Activated CD4-positive, alpha-beta T cell treated with anti-CD3 and anti-CD28 coated beads, Interleukin-2, amount 50 U/mL, for 1 hour (primary cell): ENCODE results near the gene FGF19.

Experiments
- DNase-seq: peaks from one replicate; pipeline ENCODE4 v3.0.0-alpha.2; 2020

Gene FGF19

DNA sequence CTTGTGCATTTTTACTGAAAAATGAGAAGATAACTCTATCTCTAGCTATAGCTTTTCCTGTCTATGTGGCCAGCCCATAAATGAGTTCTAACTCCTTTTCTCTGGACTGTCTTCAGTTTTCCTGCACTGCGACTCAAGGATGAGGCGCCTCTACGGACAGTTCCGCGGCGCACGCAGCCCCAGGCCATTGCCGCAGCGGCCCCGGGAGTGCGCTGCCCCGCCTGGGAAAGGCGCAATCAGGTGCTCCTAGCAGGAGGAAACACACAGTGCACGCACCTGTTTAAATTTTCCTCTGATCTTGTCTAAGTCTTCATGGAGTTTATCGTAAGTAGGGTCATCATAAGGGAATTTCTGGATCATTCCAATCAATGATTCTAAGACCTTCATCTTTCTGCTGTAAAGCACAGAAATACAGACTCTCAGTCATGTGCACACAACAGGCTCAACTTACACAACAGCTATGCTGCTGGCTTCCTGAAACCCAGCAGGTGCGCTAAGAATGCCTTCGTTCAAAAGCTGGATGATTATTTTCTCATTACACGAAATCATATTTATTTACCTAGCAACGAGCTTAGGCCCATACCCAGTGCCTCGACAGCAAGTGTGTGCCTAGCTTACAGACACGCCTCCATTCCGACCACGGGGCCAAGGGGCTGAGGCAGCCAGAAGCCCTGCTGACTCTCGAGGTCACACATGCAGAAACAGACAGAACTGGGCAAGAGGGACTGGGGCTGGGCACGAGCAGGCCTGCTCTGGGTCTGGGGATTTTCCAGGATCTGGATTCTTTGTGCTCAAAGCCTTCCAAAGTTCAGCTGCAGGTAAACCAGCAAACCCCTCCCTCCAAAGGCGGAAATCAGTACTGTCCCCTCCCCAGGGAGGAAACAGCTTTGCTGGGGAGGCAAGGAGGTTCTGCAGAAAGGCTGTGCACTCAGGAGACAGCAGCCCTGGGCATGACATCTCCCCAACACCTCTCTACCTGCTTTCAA, 35.9 kb downstream of the FGF19 start:
- no peak for DNase-seq

DNA sequence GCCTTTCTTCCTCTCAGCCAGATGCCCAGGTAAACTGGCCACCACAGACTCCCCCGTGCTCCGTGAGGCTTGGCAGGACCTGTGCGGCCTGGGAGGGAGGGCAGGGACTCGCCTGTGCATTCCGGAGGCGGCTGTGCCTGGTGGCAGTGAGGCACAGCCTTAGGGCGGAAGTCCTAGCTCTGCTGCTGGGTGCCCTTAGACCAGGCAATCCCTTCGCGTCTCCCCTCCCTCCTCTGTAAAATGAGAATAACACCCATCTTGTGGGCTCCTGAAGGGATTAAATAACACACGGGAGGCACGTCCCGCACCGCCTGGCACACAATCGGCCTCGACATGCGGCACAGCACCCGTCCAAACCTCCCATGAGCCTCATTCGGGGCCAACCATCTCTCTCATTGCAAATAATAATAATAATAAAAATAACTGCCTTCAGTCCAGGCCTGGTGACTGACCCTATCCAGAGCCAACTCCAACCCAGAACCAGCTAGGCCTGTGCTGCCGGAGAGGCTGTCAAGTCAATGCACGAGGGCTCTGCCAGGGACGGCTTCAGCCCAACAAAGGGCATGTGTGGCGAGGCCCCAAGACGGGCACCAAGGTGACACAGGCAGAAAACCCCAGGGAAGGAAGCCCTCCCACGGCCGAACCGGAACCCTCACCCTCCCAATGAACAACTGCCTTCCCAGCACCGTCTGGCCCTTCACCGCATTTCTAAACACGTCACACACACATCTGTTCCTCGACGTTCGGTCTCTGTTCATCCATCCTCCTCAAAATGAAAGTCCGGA, 36.9 kb downstream of the FGF19 start:
- DNase-seq, result no peak

DNA sequence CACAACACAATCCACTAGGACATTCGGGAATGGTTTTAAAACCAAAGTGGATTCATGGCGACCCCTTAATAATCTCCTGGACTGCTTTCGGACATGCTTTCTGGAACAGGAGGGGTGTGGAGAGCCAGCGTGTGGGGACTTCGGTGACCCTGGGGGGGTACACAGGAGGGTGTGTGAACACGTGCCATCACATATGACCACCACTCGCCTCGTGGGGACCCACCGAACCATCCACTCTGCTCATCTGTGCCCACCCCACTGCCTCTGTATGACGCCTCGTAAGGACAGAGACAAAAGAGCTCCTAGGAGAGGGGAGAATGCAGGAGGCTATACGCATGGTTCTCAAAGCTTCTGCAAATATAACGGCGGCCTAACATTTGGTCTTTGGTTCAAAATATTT, 37.6 kb downstream of the FGF19 start:
- DNase-seq, result no peak

DNA sequence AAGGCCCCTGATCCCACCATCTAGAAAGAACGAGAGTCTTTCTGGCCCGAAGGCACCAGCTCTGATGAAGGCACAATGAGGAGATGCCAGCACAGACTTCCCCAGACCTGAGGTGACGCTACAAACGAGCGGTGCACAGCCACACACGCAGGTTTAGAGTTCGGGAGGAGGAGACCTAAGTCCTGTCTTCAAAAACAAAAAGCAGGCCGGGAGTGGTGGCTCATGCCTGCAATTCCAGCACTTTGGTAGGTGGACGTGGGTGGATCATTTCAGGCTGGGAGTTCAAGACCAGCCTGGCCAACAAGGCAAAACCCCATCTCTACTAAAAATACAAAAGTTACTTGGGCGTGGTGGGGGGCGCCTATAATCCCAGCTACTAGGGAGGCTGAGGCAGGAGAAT, 38.2 kb downstream of the FGF19 start:
- no peak for DNase-seq

DNA sequence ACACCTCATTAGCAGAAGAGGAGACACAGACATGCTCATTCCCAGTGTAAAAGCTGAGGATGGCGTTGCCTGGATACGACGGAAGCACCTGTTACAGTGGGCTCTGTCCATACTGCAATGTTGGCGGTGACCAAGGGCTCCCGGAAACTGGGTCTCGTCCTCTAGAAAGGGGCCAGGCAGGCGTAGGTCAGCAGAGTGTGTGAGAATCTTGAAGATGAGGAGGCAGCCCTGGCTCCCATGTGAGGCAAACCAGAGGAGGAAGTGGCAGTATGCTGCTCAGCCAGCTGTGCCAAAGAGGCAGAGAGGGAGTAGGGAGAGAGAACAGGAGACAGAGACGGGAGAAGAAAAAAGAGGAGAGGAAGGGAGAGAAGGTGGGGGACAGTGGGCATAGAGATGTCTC, 38.9 kb downstream of the FGF19 start:
- no peak for DNase-seq

DNA sequence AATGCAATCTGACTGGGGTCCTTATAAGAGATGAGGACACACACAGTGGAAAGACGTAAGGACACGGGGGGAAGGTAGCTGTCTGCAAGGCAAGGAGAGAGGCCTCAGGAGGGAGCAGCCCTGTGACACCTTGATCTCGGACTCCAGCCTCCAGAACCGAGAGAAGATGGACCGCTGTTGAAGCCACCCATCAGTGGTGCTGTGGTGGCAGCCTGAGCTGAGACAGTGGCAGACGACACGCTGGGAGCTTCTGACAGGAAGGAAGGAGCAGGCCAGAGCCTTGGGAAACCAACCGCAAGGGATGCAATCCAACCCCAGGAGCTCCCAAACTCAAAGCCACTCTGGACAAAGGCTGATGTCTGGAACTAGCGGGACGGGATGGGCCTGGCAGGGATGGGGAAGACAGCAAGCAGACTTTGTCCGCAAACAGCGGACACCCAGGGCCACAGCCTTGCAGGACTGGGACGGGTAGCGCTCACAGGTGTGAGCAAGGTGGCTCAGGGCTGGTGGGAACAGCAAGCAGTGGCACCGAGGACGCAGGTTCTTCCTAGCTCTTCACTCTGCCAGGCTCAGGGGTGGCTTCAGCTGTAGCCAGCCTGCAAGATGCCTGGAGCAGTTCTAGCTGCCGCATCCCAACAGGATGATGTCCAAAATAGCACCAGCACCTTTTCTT, 39.6 kb downstream of the FGF19 start:
- no peak for DNase-seq

DNA sequence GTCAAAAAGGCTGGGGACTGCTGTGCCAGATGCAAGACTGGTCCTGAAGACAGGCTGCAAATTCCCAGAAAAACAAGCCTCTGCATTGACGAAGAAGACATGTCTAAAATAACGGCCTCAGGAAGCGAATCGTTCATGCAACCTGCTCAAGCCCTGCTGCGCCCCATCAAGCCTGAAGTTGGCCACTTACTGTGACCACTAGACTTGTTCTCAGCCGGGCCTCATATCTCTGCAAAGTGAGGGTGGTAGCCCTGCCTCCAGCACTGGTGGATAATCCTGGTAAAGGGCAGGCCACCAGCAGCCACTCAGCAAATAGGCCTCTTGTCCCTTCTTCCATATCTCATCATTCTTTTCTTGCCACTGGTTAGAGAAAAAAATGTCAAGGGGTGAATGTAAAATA, 40.5 kb downstream of the FGF19 start:
- no peak for DNase-seq

DNA sequence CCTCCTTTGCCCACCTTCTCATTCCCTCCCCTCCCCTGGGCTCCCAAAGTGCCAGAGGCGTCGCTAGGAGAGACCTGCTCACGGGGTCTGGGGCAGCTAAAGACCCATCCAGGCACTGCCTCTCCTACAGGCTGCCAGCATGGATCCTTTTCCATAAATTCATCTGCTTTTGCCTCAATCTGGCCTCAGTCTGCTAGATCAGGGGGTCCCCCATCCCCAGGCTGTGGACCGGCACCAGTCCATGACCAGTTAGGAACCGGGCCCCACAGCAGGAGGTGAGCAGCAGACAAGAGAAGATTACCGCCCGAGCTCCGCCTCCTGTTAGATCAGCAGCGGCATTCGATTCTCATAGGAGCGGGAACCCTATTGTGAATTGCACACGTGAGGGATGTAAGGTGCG, 41.0 kb downstream of the FGF19 start:
- no peak for DNase-seq

DNA sequence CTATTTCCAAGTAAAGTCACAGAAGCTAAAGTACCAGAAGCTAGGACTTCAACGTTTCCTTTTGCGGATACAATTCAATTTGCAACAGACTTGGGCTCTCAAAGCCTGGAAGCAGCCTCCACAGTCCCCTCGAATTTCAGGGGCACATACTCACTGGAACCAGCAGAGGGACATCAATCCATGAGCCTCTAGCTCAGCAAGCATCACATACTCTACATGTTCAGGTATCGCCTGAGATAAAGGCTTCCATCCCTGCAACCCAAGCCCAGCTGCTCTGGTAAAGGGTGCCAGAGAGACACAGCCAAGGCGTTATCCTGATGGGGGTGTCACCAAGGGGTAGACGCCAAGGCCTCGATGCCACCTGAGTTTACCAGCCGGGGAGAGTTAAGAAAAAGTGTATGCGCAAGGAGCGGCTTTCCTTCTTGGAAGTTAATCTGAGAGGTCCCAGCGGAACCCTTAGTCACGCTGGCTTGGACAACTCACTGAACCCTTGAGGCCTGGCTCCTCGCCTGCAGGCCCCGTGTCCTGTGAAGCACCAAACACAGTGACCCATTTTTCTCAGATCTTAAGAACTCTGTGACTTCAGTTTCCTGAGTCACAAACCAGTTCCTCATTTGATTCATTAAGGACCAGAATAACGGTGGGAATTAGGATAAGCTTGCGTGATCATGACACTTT, 41.7 kb downstream of the FGF19 start:
- no peak for DNase-seq

DNA sequence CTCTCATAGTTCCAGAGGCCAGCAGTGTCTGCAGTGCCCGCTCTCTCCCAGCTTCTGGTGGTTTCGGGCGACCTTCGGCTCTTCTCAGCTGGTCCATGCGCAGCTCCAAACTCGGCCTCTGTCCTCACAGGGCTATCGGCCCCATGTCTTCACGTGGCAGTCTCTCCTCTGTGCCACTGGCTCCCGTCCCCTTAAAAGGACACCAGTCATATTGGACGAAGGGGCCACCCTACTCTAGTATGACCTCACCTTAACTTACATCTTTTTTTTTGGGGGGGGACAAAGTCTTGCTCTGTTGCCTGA, 42.5 kb downstream of the FGF19 start:
- DNase-seq, result no peak

DNA sequence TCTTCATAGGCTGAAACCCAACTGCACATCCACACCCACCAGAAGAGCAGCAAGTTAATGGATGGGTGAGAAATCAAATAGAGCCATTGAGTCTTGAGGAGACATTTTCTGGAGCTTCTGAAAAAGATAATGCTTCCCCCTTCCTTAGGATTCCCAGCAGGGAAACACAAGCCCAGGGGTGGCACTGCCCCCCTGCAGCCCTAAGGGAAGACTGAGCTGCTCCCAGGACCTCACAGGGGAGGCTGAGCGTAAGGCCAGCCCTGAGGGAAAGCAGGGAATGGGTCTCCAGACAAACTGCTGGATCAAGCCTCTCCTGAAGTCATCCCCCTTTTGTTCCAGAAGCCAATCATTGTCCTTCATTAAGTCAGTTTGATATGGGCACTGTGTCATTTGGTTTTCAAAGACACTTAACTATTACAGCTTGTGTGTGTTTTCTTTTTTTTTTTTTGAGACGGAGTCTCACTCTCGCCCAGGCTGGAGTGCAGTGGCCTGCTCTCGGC, 43.8 kb downstream of the FGF19 start:
- DNase-seq, result no peak

DNA sequence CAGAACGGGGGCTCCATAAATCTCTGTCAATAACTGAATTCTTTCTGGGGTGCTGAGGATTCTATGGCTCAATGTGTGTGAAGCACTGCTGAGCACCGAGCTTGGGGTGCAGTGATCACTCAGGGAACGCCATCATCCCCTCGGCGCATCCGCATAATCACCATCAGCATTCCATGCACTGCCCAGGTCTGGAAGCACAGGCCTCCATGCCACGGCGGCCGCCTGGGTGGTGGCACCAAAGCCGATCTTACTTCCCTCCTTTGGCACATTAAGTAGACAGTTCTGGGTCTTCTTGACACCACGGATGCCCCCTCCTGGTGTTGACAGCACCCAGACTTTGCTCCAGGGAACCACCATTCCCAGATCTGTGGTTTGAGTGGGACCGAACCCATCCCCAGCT, 44.2 kb downstream of the FGF19 start:
- no peak for DNase-seq

DNA sequence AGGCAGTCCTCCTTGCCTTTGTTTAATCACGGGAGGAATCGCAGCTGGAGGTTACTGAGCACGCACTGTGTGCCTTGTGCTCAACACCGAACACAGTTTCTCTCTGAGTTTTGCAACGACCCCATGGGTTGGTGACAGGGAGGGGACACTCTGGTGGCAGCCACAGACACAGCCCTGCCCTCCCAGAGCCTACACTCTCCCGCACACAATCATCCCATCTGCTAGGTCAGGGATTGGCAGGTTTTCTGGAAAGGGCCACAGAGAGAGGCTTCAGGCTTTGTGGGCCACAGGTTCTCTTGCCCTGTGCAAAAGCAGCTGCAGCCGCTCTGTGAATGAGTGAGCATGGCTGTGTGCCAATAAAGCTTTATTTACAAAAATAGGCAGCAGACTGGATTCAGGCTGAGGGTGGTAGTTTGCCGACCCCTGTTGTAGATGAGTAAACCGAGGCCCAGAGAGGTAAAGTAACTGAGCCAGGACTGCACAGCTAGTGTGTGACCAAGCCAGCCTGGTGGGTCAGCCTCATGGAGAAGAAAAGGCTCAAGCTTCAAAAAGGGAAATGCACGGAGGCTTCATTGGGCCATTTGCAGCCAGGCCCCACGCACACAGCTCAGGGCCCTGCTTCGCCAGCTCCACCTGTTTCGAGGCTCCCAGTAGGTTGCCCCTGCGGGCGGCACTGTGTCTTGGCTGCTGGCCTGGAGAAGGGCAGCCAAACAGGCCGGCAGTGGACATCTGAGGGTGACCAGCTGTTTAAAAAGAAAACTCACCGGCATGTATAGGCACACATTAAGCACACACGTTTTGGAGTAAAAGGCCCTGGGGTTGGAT, 45.0 kb downstream of the FGF19 start:
- DNase-seq, result no peak

DNA sequence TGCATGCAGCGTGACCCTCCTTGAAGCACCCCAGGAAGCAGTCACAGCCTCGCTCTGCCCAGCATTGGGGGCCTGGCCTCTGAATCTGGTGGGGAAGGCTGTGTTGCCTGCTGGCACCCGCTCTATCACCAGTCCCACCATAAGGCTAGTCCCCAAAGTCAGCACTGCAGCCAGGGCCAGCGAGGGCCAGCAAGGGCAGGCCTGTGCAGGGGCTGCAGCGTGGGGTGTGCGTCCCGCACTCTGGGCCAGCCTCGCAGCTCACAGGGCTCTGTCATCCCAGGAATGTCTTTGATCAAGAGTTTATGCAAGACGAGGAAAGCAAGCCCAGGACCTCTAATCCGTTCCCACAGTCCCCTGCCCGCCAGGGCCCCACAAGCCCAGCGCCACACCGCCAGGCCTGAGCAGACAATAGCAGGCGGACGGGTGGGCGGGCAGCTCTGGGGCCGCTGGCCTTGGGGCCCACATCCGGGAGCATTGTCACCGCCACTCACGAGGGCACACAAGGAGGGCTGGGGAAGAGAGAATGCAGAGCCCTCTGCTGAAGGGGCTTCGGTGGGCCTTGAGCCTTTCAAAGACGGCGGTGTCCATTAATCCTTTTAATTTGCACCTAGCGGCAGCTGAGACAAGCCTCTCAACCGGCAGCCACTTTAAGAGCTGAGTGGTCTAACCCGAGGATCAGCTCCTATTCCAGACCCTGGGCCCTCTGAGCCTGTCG, 45.8 kb downstream of the FGF19 start:
- no peak for DNase-seq

DNA sequence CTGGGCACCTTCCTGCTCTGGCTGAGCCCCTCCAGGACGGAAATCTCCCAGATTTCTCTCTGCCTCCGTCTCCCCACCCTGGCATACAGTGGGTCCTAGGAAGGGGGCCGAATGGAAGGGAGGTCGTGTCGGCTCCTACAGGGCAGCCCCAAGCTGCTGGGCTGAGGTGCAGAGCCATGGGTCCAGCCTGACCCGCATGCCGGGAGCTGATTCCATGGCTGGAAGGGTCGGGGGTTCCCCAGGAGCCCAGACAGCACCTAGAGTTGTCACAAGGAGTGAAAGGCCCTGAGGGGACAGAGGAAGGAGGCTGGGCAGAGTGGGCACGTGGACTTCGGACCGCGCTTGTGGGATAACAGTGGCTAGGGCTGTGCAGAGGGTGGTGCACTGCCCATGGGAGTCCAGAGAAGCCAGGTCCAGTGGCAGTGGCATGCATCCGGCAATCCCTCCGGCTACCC, 46.3 kb downstream of the FGF19 start:
- no peak for DNase-seq

DNA sequence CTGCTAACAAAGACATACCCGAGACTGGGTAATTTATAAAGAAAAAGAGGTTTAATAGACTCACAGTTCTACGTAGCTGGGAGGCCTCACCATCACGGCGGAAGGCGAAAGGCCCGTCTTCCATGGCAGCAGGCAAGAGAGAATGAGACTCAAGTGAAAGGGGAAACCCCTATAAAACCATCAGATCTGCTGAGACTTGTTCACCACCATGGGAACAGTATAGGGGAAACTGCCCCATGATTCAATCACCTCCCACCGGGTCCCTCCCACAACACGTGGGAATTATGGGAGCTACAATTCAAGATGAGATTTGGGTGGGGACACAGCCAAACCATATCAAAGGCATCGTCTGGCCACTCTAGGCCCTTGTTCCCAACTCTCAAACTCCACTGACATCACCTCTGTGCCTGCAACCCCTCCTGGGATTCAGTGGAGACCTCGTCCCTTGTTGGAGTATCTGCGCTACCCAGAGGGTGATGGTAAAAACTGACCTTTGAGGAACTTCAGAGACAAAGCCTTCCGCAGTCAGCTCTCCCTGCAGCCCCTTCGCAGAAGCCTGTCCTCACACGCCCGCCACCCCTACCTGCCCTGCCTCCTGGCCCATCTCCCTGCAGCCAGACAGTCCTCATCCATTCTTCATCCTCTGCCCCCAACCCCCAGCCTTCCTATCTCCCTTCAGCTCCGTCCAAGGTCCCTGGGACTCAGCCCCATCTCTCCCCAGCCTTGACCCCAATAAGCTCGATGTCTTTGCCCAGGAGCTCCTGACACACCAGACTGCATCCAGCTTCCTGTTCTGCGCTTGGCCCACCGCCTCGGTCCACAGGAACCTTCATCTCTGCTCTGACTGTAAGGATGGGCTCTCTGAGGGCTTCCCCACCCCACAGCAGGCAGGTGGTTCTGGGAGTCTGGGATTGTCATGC, 47.0 kb downstream of the FGF19 start:
- DNase-seq, result no peak

DNA sequence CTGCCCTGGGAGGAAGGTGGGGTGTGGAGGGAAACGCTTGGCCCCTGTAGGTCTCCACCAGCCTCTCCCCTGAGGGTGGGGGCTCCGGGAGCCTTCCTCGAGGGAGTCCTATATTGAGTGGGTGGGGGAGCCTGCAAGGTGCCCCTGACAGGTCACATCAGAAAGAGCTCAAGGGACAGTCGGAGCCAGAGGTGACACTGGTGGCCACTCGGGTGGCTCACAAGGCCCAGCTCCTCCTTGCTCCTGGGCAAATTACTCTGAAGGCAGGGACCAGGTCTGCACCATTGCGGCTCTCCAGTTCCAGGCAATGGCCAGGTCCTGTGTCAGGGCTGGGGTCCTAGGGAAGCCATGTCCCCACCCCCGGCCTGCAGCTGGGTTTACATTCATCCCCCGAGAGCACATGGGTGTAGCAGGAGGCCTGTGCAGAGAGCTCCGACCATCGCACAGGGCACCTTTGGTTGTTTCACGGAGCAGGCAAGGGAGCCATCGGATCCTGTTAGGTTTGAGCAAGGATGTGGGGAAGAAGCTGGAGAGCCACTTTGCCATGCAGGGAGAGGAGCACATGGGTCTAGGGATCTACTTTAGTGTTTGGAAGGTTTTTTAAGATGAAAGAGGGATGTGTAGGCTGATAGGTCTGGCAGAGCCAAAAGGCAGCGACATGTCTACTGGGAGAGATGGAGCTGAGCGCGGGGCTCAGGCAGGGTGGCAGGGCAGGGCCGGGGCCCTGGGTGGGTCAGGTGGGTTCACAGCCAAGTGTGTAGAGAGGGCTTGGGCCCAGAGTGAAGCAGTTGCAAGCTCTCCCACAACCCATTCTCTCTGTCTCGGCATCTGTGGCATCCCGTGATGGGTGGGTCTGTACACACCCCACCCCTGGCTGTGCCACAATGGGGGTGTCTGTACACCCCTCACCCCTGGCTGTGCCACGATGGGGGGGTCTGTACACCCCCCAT, 48.1 kb downstream of the FGF19 start:
- DNase-seq, result no peak

DNA sequence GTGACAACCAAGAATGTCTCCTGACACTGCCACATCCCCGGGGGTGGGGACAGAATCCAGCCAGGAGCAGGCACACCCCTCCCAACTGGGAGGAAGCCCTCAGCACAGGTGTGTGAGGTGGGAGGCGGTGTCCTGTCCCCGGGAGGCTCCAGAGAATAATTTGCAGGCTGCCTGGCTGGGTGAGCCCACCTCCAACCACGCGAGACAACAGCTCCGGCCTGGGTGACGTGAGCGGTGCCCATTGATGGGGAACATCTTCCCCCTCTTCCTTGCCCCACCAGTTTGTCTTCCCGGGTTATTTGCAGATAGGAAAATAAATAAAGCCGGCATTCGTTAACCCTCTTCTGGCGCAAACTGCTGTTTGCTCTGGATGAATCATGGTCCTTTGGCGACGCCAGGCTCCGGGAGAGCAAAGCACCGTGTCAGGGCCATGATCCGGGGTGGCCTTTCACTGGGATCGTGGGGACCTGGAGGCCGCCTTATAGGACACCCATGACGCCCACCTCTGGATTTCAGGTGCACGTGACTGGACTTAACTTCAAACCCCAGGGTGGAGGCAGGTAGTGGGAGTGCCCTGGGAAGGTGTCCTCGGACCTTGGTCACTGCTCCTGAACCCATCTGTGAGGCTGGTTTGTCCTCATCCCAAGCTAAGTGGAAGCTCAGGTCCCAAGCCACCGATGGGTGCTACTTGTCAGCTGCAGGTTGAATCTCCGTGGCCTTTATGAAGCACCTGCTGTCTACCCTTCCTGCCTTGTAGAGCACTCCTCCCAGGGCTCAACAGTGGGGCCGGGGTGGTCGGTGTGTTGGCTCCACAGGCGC, 49.0 kb downstream of the FGF19 start:
- no peak for DNase-seq
